ENCODE results near the gene PRKCA.
"Not testable (repeated sequence)": the region's sequence is repeated elsewhere in the genome, so short reads cannot be mapped to it uniquely, and the experiment has no call there.

PRKCA gene

DNA sequence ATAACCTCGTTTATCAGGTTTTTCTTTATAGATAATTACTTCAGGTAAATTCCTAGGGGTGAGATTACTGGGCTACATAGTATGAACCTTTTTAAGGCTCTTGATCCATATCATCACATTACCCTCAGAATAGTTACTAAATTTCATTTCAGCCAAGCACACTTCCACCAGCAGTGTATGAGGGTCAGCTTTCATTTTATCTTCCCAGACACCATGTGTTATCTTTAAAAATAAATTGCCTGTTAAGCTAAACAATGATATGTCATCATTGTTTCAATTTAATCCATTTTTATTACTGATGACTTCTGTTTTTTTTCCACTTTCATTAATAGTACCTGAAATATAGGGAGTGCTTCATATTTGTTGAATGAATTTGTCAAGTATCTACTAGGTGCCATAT, 33.4 kb downstream of the PRKCA start:
- no peak for DNase-seq (ENCODE audit: insufficient read length)
- TF ChIP-seq TAF1 (IDR thresholded peaks at IDR 0.05; ENCODE audit: borderline replicate concordance, low read depth, low read length) (no peak), POLR2A (IDR thresholded peaks at IDR 0.05; ENCODE audit: low read depth, low read length) (no peak), POLR2AphosphoS5 (IDR thresholded peaks at IDR 0.05; ENCODE audit: low read depth, low read length) (no peak)
- no peak for FAIRE-seq

DNA sequence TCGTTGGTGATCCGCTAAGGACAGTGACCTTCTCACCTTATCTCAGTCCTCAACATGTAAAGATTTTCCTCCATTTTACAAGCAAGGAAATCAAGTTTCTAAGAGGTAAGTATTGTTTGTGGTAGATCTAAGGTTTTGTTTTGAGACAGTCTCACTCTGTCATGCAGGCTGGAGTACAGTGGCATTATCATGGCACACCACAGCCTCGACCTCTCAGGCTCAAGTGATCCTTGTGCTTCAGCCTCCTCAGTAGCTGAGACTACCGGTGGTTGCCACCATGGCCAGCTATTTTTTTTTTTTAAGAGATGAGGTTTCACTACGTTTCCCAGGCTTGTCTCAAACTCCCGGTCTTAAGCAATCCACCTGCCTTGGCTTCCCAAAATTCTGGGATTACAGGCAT, 34.9 kb downstream of the PRKCA start:
- DNase-seq (ENCODE audit: insufficient read length): no peak
- TF ChIP-seq POLR2AphosphoS5 (IDR thresholded peaks at IDR 0.05; ENCODE audit: low read depth, low read length) (no peak), POLR2A (IDR thresholded peaks at IDR 0.05; ENCODE audit: low read depth, low read length) (no peak), TAF1 (IDR thresholded peaks at IDR 0.05; ENCODE audit: borderline replicate concordance, low read depth, low read length) (no peak)
- no peak for FAIRE-seq

- FAIRE-seq (no peak), DNase-seq (ENCODE audit: insufficient read length) (no peak)
- TF ChIP-seq POLR2A (IDR thresholded peaks at IDR 0.05; ENCODE audit: low read depth, low read length) (no peak), TAF1 (IDR thresholded peaks at IDR 0.05; ENCODE audit: borderline replicate concordance, low read depth, low read length) (no peak)
Observed at GRCh38 chr17:66337866-66338485, 35.6 kb downstream of the PRKCA start.

GRCh38 chr17:66338937-66339336, 36.5 kb downstream of the PRKCA start:
- TF ChIP-seq TAF1 (IDR thresholded peaks at IDR 0.05; ENCODE audit: borderline replicate concordance, low read depth, low read length) (no peak), POLR2AphosphoS5 (IDR thresholded peaks at IDR 0.05; ENCODE audit: low read depth, low read length) (no peak), POLR2A (IDR thresholded peaks at IDR 0.05; ENCODE audit: low read depth, low read length) (no peak)
- FAIRE-seq (no peak), DNase-seq (ENCODE audit: insufficient read length) (no peak)

- no peak for FAIRE-seq
- no peak for TF ChIP-seq TAF1 (IDR thresholded peaks at IDR 0.05; ENCODE audit: borderline replicate concordance, low read depth, low read length)
- no peak for TF ChIP-seq POLR2AphosphoS5 (IDR thresholded peaks at IDR 0.05; ENCODE audit: low read depth, low read length)
- TF ChIP-seq POLR2A (IDR thresholded peaks at IDR 0.05; ENCODE audit: low read depth, low read length): no peak
- DNase-seq (ENCODE audit: insufficient read length): no peak
Observed at GRCh38 chr17:66339561-66339960, 37.1 kb downstream of the PRKCA start.

- DNase-seq (ENCODE audit: insufficient read length) (no peak), FAIRE-seq (no peak)
- TF ChIP-seq POLR2AphosphoS5 (IDR thresholded peaks at IDR 0.05; ENCODE audit: low read depth, low read length) (no peak), TAF1 (IDR thresholded peaks at IDR 0.05; ENCODE audit: borderline replicate concordance, low read depth, low read length) (no peak), POLR2A (IDR thresholded peaks at IDR 0.05; ENCODE audit: low read depth, low read length) (no peak)
Observed at GRCh38 chr17:66340720-66341119, 38.3 kb downstream of the PRKCA start.

- DNase-seq (ENCODE audit: insufficient read length): no peak
- TF ChIP-seq POLR2A (IDR thresholded peaks at IDR 0.05; ENCODE audit: low read depth, low read length): no peak
- FAIRE-seq: no peak
Observed at GRCh38 chr17:66341462-66341861, 39.0 kb downstream of the PRKCA start.

DNA sequence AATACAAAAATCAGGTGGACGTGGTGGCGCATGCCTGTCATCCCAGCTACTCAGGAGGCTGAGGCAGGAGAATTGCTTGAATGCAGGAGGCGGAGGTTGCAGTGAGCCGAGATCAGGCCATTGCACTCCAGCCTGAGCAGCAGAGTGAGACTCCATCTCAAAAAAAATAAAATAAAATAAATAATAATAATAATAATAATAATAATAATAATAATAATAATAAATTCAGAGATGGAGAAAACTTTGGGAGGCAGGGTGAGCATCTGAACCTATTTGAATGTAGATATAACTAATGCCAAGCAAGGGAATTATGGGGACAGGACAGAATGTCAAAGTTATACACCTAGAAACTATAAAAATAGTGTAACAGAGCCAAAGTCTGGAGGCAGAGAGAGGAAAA, 39.9 kb downstream of the PRKCA start:
- not testable (repeated sequence) for FAIRE-seq; DNase-seq (ENCODE audit: insufficient read length)

DNA sequence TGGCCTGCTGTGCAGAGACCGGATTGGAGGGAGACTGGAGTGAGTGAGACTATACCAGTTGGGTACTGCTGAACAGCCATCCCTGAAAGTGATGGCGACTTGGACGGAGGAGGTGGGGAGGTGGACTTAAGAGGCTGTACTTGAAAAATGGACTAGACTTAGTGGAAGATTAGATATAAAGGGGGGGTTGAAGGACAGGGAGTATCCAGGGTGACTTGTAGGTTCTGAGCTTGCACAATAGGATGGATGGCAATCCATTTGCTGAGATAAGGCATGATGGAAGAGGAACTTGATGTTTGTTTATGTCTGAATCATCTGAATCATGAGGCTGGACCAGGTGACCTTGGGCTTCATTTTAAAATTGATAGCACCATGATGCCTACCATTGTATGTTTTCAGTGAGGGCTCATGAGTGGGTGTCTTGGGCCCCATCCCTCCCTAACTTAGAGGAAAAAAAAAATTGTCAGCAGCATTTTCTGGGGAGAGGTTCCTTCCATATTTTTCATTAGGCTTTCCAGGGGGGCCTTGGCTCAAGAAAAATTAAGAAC, 41.2 kb downstream of the PRKCA start:
- no peak for DNase-seq (ENCODE audit: insufficient read length)
- FAIRE-seq: no peak
- TF ChIP-seq POLR2A (IDR thresholded peaks at IDR 0.05; ENCODE audit: low read depth, low read length) (no peak), POLR2AphosphoS5 (IDR thresholded peaks at IDR 0.05; ENCODE audit: low read depth, low read length) (no peak), TAF1 (IDR thresholded peaks at IDR 0.05; ENCODE audit: borderline replicate concordance, low read depth, low read length) (no peak)

DNA sequence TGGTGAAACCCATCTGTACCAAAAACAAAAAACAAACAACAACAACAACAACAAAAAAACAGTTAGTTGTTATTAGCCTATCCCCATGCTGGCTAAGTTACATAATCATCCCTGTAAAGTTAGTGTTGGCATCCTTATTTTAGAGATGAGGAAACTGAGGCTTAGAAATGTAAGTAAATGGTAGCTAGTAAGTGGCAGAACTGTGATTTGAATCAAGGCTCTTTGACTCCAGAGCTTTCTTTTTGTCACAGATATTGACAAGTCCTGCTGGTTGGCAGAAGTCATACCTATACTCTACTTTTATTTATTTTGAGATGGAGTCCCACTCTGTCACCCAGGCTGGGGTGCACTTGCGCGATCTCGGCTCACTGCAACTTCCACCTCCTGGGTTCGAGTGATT, 42.1 kb downstream of the PRKCA start:
- FAIRE-seq: no peak
- TF ChIP-seq POLR2AphosphoS5 (IDR thresholded peaks at IDR 0.05; ENCODE audit: low read depth, low read length) (no peak), POLR2A (IDR thresholded peaks at IDR 0.05; ENCODE audit: low read depth, low read length) (no peak), TAF1 (IDR thresholded peaks at IDR 0.05; ENCODE audit: borderline replicate concordance, low read depth, low read length) (no peak)
- no peak for DNase-seq (ENCODE audit: insufficient read length)

DNA sequence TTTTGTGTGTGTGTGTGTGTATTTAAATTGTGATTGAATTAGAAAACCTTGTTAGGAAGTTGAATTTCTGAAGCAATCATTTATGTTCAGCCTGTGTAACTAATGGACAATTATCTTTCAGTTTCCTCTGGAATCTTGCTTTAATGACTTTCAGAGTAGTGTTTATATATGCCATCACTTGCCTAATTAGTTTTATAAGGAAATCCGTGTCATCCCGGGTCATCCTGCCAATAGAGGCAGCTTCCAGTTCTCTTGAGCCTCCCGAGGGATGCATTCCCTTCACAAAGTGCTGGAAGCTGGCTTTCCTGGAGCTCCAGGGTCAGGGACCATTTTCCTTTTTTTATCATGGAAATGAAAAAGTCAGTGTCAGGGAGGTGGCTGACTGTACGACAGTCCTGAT, 42.9 kb downstream of the PRKCA start:
- TF ChIP-seq POLR2AphosphoS5 (IDR thresholded peaks at IDR 0.05; ENCODE audit: low read depth, low read length): no peak
- TF ChIP-seq TAF1 (IDR thresholded peaks at IDR 0.05; ENCODE audit: borderline replicate concordance, low read depth, low read length): no peak
- TF ChIP-seq POLR2A (IDR thresholded peaks at IDR 0.05; ENCODE audit: low read depth, low read length): no peak
- FAIRE-seq (no peak), DNase-seq (ENCODE audit: insufficient read length) (no peak)

GRCh38 chr17:66345949-66346638, 43.7 kb downstream of the PRKCA start:
- FAIRE-seq; DNase-seq (ENCODE audit: insufficient read length): not testable (repeated sequence)
